KMS-11 (cell line): ENCODE measurements around the gene ATXN10.

ENCODE experiments used
- H2AFZ ChIP-seq: fragments of 200-600 bp; sonication (generic); 2 replicates; pipeline ENCODE4 v1.6.1; 2016; ENCODE audit warnings: antibody characterized with exemption, mixed run types, low read depth
- H3K27ac ChIP-seq: fragments of 200-600 bp; sonication (generic); 2 replicates; pipeline ENCODE4 v1.6.1; 2016; ENCODE audit warnings: mild to moderate bottlenecking, mixed run types
- H3K27me3 ChIP-seq: fragments of 200-600 bp; sonication (generic); 2 replicates; pipeline ENCODE4 v1.6.1; 2017; ENCODE audit warnings: mild to moderate bottlenecking, low read depth, mixed run types, moderate library complexity; ENCODE audit not compliant: insufficient read depth
- H3K36me3 ChIP-seq: fragments of 200-600 bp; sonication (generic); 2 replicates; pipeline ENCODE4 v1.6.1; 2017; ENCODE audit warnings: mild to moderate bottlenecking, mixed run types; ENCODE audit not compliant: insufficient read depth
- H3K4me1 ChIP-seq: fragments of 200-600 bp; sonication (generic); 2 replicates; pipeline ENCODE4 v1.6.1; 2016; ENCODE audit warnings: mild to moderate bottlenecking, low read depth, mixed run types; ENCODE audit not compliant: poor library complexity, severe bottlenecking
- H3K4me2 ChIP-seq: fragments of 200-600 bp; sonication (generic); 2 replicates; pipeline ENCODE4 v1.7.0; 2016; ENCODE audit warnings: mild to moderate bottlenecking, mixed run types
- H3K4me3 ChIP-seq: fragments of 200-600 bp; sonication (generic); IDR thresholded peaks from 2 replicates; pipeline ENCODE4 v1.6.1; 2017; ENCODE audit warnings: low read depth, low read length, mixed read lengths; ENCODE audit not compliant: insufficient read depth
- H3K79me2 ChIP-seq: fragments of 200-600 bp; sonication (generic); 2 replicates; pipeline ENCODE4 v1.6.1; 2016; ENCODE audit warnings: low read depth, mixed run types; ENCODE audit not compliant: insufficient read depth
- H3K9ac ChIP-seq: fragments of 200-600 bp; sonication (generic); 2 replicates; pipeline ENCODE4 v1.6.1; 2016; ENCODE audit warnings: mild to moderate bottlenecking, mixed run types
- H4K20me1 ChIP-seq: fragments of 200-600 bp; sonication (generic); 2 replicates; pipeline ENCODE4 v1.6.1; 2016; ENCODE audit warnings: mild to moderate bottlenecking, mixed run types; ENCODE audit not compliant: insufficient read depth
- TF ChIP-seq, protein P1 (sequence below): fragments of 200-600 bp; sonication (generic); conservative IDR thresholded peaks from 2 replicates; pipeline ENCODE4 v1.6.1; 2017; ENCODE audit warnings: low read depth, mild to moderate bottlenecking, antibody characterized with exemption, low read length, moderate library complexity, mixed read lengths

Gene ATXN10

DNA sequence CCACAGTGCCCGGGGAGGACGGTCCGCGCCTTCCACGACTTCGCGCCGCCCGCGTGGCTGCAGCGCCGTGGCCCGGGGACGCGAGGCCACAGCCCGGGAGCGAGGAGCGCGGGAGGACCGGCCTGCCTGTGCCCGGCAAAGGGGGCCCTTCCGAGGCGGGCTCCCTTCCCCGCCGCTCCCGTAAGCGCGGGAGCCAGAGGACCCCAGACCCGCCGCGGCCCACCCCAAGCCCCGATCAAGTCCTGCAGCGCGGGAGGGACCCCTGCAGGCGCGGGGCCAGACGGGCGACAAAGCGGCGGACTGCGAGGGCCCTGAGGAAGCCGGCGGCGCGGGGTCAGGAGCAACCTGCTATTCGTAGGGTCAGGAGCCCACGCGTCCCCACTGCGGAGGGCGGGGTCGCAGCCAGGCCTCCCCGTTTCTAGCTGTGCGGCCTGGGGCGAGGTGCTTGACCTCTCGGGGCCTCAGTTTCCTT lies 195.0 kb downstream of the ATXN10 start:
- H3K36me3 ChIP-seq = no peaks in the 10 kb centered on the region
- no peak overlapping the region for H3K4me3 ChIP-seq
- H3K9ac ChIP-seq = no peak overlapping the region
- H3K4me1 ChIP-seq = no peaks in the 10 kb centered on the region
- no peaks in the 10 kb centered on the region; the same call in 1 of the 2 replicates for H3K27me3 ChIP-seq
- TF ChIP-seq, protein P1, sequence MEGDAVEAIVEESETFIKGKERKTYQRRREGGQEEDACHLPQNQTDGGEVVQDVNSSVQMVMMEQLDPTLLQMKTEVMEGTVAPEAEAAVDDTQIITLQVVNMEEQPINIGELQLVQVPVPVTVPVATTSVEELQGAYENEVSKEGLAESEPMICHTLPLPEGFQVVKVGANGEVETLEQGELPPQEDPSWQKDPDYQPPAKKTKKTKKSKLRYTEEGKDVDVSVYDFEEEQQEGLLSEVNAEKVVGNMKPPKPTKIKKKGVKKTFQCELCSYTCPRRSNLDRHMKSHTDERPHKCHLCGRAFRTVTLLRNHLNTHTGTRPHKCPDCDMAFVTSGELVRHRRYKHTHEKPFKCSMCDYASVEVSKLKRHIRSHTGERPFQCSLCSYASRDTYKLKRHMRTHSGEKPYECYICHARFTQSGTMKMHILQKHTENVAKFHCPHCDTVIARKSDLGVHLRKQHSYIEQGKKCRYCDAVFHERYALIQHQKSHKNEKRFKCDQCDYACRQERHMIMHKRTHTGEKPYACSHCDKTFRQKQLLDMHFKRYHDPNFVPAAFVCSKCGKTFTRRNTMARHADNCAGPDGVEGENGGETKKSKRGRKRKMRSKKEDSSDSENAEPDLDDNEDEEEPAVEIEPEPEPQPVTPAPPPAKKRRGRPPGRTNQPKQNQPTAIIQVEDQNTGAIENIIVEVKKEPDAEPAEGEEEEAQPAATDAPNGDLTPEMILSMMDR = no peak
- H3K4me2 ChIP-seq = no peak overlapping the region
- no peak overlapping the region for H3K27ac ChIP-seq
- H4K20me1 ChIP-seq = no peaks in the 10 kb centered on the region
- no peaks in the 10 kb centered on the region for H3K79me2 ChIP-seq
- no peak overlapping the region for H2AFZ ChIP-seq

DNA sequence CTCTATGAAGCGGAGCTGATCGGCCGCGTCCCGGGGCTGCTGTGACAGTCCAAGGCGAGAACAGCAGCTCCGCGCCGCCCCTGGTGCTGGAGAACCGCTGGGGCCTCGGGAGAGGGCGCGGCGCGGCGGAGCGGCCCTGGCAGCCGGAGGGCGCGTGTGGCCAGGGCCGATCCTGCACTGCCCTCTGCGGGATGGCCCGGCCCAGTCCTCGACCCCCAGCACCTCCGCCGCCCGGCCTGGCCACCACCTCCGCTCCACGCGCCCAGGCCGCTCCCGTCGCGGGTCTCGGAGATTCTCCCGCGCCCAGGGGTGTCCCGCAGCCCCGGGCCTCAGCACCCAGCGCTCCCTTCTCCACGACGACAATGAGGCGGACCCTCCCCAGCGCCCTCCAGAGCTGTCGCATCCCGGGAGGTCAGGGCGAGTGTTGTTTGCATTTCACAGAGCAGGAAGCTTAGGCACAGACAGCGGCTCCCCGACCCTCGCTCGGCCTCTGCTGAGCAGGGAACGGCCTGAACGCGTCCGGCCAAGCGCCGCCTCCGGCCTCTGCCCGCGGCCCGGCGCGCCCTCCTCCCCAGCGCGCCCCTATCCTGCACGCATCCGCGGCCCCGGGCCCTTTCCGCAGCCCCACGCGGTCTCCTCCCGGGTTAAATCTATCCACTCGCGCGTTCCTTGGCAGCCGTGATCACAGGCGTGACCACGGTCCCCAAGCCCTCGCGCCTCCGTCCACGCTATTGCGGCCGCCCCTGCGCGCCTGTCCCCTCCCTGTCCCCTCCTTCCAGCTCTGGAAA lies 195.7 kb downstream of the ATXN10 start:
- H4K20me1 ChIP-seq = no peaks in the 10 kb centered on the region
- TF ChIP-seq, protein P1 = no peak
- no peaks in the 10 kb centered on the region for H3K36me3 ChIP-seq
- H2AFZ ChIP-seq = no peak overlapping the region
- H3K4me1 ChIP-seq = no peaks in the 10 kb centered on the region
- no peaks in the 10 kb centered on the region; the same call in 1 of the 2 replicates for H3K27me3 ChIP-seq
- H3K4me2 ChIP-seq = no peak overlapping the region
- no peak overlapping the region for H3K4me3 ChIP-seq
- no peaks in the 10 kb centered on the region for H3K79me2 ChIP-seq
- no peak overlapping the region for H3K27ac ChIP-seq
- no peak overlapping the region for H3K9ac ChIP-seq

DNA sequence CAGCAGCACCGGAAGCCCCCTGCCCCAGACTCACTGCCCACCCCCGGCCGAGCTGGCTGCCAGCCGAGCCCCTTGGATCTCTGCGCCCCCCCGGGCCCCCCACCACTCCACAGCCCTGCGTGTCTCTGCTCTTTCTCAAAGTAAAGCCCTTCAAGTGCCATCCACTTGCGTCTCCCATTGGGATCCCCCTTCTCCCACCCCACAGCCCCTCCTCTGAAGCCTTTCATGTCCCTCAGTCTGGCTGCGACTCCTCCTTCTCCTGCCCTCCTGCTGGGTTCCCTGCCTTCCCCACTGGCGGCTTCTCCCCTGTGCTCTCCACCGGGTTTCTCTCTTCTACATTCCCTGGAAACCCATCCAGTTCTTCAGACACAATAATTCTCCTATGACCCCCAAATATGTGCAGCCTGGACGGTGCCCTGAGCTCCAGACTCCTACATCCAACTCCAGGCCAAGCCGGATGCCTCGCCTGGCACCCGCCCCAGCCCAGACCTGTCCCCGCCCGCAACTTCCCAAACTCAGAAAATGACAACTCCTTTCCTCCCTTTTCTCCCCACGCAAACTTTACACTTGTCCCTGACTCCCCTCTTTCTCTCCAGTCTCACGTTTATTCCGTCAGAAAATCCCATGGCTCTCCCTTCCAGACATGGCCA lies 196.4 kb downstream of the ATXN10 start:
- no peak overlapping the region for H3K4me3 ChIP-seq
- TF ChIP-seq, protein P1 = no peak
- H3K4me1 ChIP-seq = no peaks in the 10 kb centered on the region
- H3K36me3 ChIP-seq = no peaks in the 10 kb centered on the region
- H2AFZ ChIP-seq = no peak overlapping the region
- no peaks in the 10 kb centered on the region for H3K79me2 ChIP-seq
- no peaks in the 10 kb centered on the region for H4K20me1 ChIP-seq
- no peak overlapping the region for H3K27ac ChIP-seq
- no peak overlapping the region for H3K4me2 ChIP-seq
- H3K9ac ChIP-seq = no peak overlapping the region
- no peaks in the 10 kb centered on the region; the same call in 1 of the 2 replicates for H3K27me3 ChIP-seq

DNA sequence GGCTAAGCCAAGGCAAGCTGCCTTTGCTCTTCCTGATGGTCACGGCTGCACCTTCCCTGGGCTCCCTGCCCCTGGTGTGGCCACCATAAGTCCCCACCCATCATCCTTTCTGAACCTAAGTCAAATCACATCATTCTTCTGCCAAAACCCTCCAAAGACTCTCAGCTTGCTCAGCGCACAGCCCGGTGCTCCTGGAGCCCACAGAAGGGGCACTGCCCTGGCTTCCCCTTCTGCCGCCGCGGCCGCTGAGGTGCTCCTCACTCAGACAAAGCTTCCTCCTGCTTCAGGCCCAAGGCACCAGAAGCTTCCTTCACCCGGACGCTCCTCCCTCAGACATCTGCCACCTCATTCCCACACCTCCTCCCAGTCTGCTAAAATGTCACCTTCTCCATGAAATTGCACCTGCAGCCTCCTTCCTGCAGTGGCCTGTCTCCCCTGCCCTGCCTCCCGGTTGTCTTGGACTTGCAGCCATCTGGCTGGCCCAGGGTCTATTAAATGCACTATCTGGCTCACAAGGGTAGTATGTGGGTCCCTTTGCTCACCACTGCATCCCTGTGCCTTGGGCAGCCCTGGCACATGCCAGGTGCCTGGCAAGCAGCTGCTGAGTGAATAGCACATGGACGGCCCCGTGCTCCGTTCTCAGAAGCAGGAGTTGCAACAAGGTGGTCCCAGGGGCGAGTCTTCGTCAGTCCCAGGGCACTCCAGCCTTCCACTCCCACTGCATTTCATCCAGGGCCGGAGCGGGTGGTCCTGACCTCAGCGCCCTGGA lies 197.1 kb downstream of the ATXN10 start:
- H3K4me1 ChIP-seq = no peaks in the 10 kb centered on the region
- no peaks in the 10 kb centered on the region for H3K36me3 ChIP-seq
- no peaks in the 10 kb centered on the region for H3K79me2 ChIP-seq
- no peak overlapping the region for H2AFZ ChIP-seq
- no peak overlapping the region for H3K9ac ChIP-seq
- H3K27me3 ChIP-seq = no peaks in the 10 kb centered on the region; the same call in 1 of the 2 replicates
- no peak overlapping the region for H3K27ac ChIP-seq
- no peaks in the 10 kb centered on the region for H4K20me1 ChIP-seq
- H3K4me3 ChIP-seq = no peak overlapping the region
- TF ChIP-seq, protein P1 = no peak
- H3K4me2 ChIP-seq = no peak overlapping the region
